K562 treated with DMSO at 1 percent for 24 hours (cell line): ENCODE results near the gene NOA1. TPM values are rescaled to one million over a fixed set of nuclear protein-coding genes. Genes with fewer than 3 reads are reported as not detected.

ENCODE experiments used
- total RNA-seq: library from RNA; unstranded; fragments of 300-600 nt; gene quantifications from 2 replicates; pipeline ENCODE4 v1.2.3, GENCODE V29; 2022; ENCODE audit warnings: low read depth; ENCODE audit not compliant: insufficient read depth

The NOA1 gene
- 38.5 and 45.1 TPM in 2 replicates for total RNA-seq

GRCh38 chr4:56977321-56978012, at the start of gene NOA1:
TSS of gene NOA1 (minus strand) at chr4:56977606. CDS start at chr4:56977585, 21 bp downstream.

GRCh38 chr4:56978750-56979303, 1.4 kb upstream of the NOA1 start, which contains the start of gene POLR2B:
TSS of gene POLR2B (plus strand) at chr4:56978896. CDS start at chr4:56978986, 90 bp downstream.

Other genes starting within 250 kb of the NOA1 start
- not detected in 2 replicates for gene SPINK2, start 155.9 kb downstream of the NOA1 start, total RNA-seq
- 5.9 and 8.8 TPM in 2 replicates for gene REST, start 69.7 kb downstream of the NOA1 start, total RNA-seq
- gene POLR2B, start 1.3 kb upstream of the NOA1 start, total RNA-seq = 57.2 and 62.4 TPM in 2 replicates
- not detected in 2 replicates for gene IGFBP7, start 132.8 kb upstream of the NOA1 start, total RNA-seq